Lower lobe of right lung (tissue), 2 donors: ENCODE results near the gene AFF3. TPM values are rescaled to one million over a fixed set of nuclear protein-coding genes. Genes with fewer than 3 reads are reported as not detected.

Experiments
- ATAC-seq, 2 donors: fragments of 200-7000 bp; cut with Tn5 transposase; one replicate each; pipeline ENCODE4 v1.9.1; 2020 to 2022; ENCODE audit warnings: mild to moderate bottlenecking in 2 of 2, moderate library complexity in 2 of 2
- DNase-seq: peaks from one replicate; pipeline ENCODE4 v3.0.0-alpha.2; 2020
- H3K27ac ChIP-seq: fragments of 200-600 bp; one replicate; pipeline ENCODE4 v1.8.0; 2022
- H3K27me3 ChIP-seq: fragments of 200-600 bp; one replicate; pipeline ENCODE4 v1.8.0; 2022; ENCODE audit warnings: low read depth
- H3K36me3 ChIP-seq: fragments of 200-600 bp; one replicate; pipeline ENCODE4 v1.8.0; 2022; ENCODE audit warnings: mild to moderate bottlenecking
- H3K4me1 ChIP-seq: fragments of 200-600 bp; one replicate; pipeline ENCODE4 v1.8.0; 2022
- H3K4me3 ChIP-seq: fragments of 200-600 bp; one replicate; pipeline ENCODE4 v1.8.0; 2022; ENCODE audit warnings: mild to moderate bottlenecking
- H3K9me3 ChIP-seq: fragments of 200-600 bp; one replicate; pipeline ENCODE4 v1.8.0; 2022
- intact Hi-C: fragments of 100-400 bp; cut with DNase I; formaldehyde crosslinking; loops from one replicate; pipeline ENCODE4 v1.11.0; 2022
- total RNA-seq: library from RNA; stranded (reverse); fragmentation: NEBNext Ultra II Directional; extraction: Animal tissue kit (Norgen Biotek cat#: 25700); gene quantifications from one replicate; pipeline ENCODE4 v1.2.1, GENCODE V29; 2021
- TF ChIP-seq, protein P1 (sequence below): fragments of 200-600 bp; IDR thresholded peaks from one replicate; pipeline ENCODE4 v1.8.0; 2022; ENCODE audit warnings: antibody characterized with exemption, mild to moderate bottlenecking
- donor health status: DM: no; HTN: yes; CAD: no; lungs with severe emphysema.

AFF3 gene
- total RNA-seq, 1 donor from 2014 or later = 57.3 TPM

- no peak overlapping the region for H3K27ac ChIP-seq
- ATAC-seq (no peak), DNase-seq (no peak)
- TF ChIP-seq, protein P1, sequence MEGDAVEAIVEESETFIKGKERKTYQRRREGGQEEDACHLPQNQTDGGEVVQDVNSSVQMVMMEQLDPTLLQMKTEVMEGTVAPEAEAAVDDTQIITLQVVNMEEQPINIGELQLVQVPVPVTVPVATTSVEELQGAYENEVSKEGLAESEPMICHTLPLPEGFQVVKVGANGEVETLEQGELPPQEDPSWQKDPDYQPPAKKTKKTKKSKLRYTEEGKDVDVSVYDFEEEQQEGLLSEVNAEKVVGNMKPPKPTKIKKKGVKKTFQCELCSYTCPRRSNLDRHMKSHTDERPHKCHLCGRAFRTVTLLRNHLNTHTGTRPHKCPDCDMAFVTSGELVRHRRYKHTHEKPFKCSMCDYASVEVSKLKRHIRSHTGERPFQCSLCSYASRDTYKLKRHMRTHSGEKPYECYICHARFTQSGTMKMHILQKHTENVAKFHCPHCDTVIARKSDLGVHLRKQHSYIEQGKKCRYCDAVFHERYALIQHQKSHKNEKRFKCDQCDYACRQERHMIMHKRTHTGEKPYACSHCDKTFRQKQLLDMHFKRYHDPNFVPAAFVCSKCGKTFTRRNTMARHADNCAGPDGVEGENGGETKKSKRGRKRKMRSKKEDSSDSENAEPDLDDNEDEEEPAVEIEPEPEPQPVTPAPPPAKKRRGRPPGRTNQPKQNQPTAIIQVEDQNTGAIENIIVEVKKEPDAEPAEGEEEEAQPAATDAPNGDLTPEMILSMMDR = no peak
- intact Hi-C loops = no loop called here
- no peak overlapping the region for H3K4me3 ChIP-seq
- no peaks in the 10 kb centered on the region for H3K36me3 ChIP-seq
- H3K9me3 ChIP-seq = no peaks in the 10 kb centered on the region
- no peaks in the 10 kb centered on the region for H3K4me1 ChIP-seq
- H3K27me3 ChIP-seq = no peaks in the 10 kb centered on the region
Observed at GRCh38 chr2:99970292-99970868, 172.0 kb downstream of the AFF3 start.

GRCh38 chr2:99961196-99961913 is 181.0 kb downstream of the AFF3 start:
- intact Hi-C loops = no loop called here
- Histone ChIP-seq H3K27me3 (no peaks in the 10 kb centered on the region), H3K4me3 (no peak overlapping the region), H3K4me1 (no peaks in the 10 kb centered on the region), H3K9me3 (no peaks in the 10 kb centered on the region), H3K27ac (no peak overlapping the region), H3K36me3 (no peaks in the 10 kb centered on the region)
- TF ChIP-seq, protein P1 = no peak
- no peak for DNase-seq
- no peak for ATAC-seq

DNA sequence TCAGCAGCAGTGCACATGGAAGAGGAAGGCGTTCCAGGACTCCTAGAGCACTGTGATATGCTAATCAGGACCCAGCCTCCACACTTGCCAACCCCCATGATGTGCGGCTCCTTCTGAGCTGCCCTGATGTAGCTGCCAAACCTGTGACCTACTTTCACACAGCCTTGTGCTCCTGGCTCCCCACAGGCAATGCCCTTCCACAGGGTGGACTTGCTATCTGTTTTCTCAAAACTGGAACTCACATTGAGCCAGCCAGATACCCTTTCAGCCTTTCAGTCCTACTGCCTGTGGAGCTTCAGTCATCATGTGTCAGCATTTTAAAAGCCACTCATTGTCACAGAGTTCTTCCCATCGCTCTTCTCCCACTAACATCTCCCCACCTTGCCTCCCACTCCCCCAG is 181.6 kb downstream of the AFF3 start:
- no peak overlapping the region for H3K27ac ChIP-seq
- no peaks in the 10 kb centered on the region for H3K4me1 ChIP-seq
- no peaks in the 10 kb centered on the region for H3K9me3 ChIP-seq
- DNase-seq (no peak), ATAC-seq (no peak)
- TF ChIP-seq, protein P1 = no peak
- H3K27me3 ChIP-seq = no peaks in the 10 kb centered on the region
- no peak overlapping the region for H3K4me3 ChIP-seq
- intact Hi-C loops = no loop called here
- H3K36me3 ChIP-seq = no peaks in the 10 kb centered on the region

DNA sequence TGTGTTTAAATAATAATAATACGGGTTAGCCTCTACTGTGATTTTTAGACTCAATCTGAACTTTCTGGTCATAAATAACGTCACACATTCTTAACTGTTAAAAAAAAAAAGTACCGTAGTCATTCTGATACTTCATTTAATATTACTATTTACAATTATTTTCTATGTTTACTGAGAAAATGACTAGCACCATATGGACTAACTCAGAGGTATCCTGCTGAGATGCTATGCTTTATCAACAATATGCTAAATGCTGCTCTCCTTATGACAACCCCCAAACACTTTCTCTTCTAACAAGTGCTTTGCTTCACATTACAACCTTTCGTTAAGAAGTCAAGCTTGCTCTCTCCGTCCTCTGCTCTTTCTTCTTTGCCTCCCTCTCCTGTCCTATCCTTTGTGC is 182.1 kb downstream of the AFF3 start:
- H3K4me3 ChIP-seq = no peak overlapping the region
- no peak overlapping the region for H3K27ac ChIP-seq
- intact Hi-C loops = no loop called here
- no peaks in the 10 kb centered on the region for H3K9me3 ChIP-seq
- no peak for DNase-seq
- no peaks in the 10 kb centered on the region for H3K4me1 ChIP-seq
- TF ChIP-seq, protein P1 = no peak
- no peaks in the 10 kb centered on the region for H3K36me3 ChIP-seq
- H3K27me3 ChIP-seq = no peaks in the 10 kb centered on the region
- no peak for ATAC-seq

- intact Hi-C loops = no loop called here
- TF ChIP-seq, protein P1 = no peak
- no peak for DNase-seq
- Histone ChIP-seq H3K27me3 (no peaks in the 10 kb centered on the region), H3K4me3 (no peak overlapping the region), H3K36me3 (no peaks in the 10 kb centered on the region), H3K9me3 (no peaks in the 10 kb centered on the region), H3K27ac (no peak overlapping the region), H3K4me1 (no peaks in the 10 kb centered on the region)
- ATAC-seq = no peak
Observed at GRCh38 chr2:99959261-99960014, 183.0 kb downstream of the AFF3 start.
